SK-N-SH (cell line): ENCODE measurements around the gene CFAP65.

Source experiments
- CTCF ChIP-seq: fragments of 200-600 bp; sonication (generic); IDR thresholded peaks from 2 replicates; pipeline ENCODE4 v1.6.1; 2017; ENCODE audit warnings: antibody characterized with exemption, mild to moderate bottlenecking, moderate library complexity
- EP300 ChIP-seq, 2 experiments: IDR thresholded peaks; 2 replicates each; pipeline versions ENCODE4 v1.4.0 to v1.6.1; 2012; ENCODE audit warnings: borderline replicate concordance in 1 of 2, low read depth in 1 of 2, low read length in 1 of 2
- MAX ChIP-seq: IDR thresholded peaks from 2 replicates; pipeline ENCODE4 v1.4.0; 2012; ENCODE audit warnings: low read depth
- MXI1 ChIP-seq: IDR thresholded peaks from 2 replicates; pipeline ENCODE4 v1.6.1; 2012; ENCODE audit warnings: mild to moderate bottlenecking, low read depth, low read length, improper control_type of control experiment
- POLR2AphosphoS5 ChIP-seq: IDR thresholded peaks from 2 replicates; pipeline ENCODE4 v1.6.1; 2012; ENCODE audit warnings: low read depth, low read length
- RCOR1 ChIP-seq: fragments of 150-350 bp; IDR thresholded peaks from 2 replicates; pipeline ENCODE4 v1.6.1; 2017; ENCODE audit warnings: antibody characterized with exemption, low read length
- USF2 ChIP-seq: fragments of 150-350 bp; IDR thresholded peaks from 2 replicates; pipeline ENCODE4 v1.6.1; 2017; ENCODE audit warnings: antibody characterized with exemption, low read length, low read depth, borderline replicate concordance

DNA sequence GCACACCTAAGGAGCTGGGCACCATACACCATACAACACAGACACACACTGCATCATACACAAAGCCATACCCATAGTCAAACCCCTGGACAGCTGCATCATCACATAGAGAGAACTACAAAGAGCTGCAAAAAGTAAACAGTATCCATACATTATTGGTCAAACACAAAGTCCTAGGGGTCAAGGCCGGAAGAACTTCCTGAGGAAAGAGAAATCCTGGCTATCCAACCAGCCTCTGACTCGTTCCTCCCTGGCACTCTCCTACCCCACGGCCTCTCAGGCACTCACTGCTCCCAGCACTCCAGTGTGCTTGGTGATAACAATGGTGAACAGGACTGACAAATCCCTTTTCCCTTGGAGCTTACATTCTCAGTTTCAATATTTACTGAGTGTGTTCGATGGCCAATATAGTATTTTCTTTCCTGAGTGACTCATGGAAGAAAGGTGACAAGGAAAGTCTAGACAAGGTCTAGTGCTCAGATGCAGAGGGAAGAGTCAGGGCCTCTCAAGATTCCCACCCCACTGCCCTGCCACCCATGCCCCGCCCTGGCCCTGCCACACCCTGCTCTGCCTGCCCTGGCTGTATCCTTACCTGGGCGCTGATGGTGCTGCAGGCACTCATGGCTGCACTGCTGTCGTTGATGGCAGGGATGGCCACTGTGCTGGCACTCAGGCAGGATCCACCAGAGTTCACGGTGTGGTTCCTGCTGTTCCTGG, 3.4 kb downstream of the CFAP65 start:
- TF ChIP-seq RCOR1 = no peak
- no peak for TF ChIP-seq POLR2AphosphoS5
- TF ChIP-seq CTCF = no peak
- TF ChIP-seq MXI1 = no peak
- no peak for TF ChIP-seq USF2
- no peak for TF ChIP-seq MAX
- TF ChIP-seq EP300 (IDR thresholded peaks at IDR 0.05; ENCODE audit: borderline replicate concordance in 1 of 2, low read depth in 1 of 2, low read length in 1 of 2) = no peak
